ENCODE data around the gene PRKN. TPM values are rescaled to one million over a fixed set of nuclear protein-coding genes. Genes with fewer than 3 reads are reported as not detected.
"Not testable (repeated sequence)": the region's sequence is repeated elsewhere in the genome, so short reads cannot be mapped to it uniquely, and the experiment has no call there.

PRKN gene
- total RNA-seq, 1 donor from 2014 or later: 5.1 TPM

DNA sequence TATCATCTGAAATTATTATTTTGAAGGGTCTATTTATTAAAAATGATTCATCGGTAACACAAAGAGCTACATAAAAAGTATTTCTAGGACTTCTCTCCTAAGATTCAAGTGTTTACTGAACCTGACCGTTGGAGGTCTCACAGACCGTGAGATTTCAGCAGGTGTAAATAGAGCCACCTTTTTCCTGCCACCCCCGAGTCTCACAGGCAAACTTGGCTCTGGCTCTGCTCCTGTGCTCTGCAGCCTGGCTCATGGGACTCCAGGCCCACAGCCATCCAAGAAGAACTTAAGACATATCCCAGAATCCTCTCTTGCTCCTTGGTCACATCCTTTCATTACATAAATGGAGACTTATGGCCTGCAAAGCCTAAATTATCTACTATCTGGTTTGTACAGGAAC, 1385.9 kb downstream of the PRKN start:
- no peak overlapping the region for H3K27ac Mint-ChIP-seq (ENCODE audit: unreplicated experiment)
- no peaks in the 10 kb centered on the region for H3K4me1 Mint-ChIP-seq (ENCODE audit: unreplicated experiment)
- no peaks in the 10 kb centered on the region for H3K9me3 Mint-ChIP-seq (ENCODE audit: unreplicated experiment)
- TF ChIP-seq, protein P1, sequence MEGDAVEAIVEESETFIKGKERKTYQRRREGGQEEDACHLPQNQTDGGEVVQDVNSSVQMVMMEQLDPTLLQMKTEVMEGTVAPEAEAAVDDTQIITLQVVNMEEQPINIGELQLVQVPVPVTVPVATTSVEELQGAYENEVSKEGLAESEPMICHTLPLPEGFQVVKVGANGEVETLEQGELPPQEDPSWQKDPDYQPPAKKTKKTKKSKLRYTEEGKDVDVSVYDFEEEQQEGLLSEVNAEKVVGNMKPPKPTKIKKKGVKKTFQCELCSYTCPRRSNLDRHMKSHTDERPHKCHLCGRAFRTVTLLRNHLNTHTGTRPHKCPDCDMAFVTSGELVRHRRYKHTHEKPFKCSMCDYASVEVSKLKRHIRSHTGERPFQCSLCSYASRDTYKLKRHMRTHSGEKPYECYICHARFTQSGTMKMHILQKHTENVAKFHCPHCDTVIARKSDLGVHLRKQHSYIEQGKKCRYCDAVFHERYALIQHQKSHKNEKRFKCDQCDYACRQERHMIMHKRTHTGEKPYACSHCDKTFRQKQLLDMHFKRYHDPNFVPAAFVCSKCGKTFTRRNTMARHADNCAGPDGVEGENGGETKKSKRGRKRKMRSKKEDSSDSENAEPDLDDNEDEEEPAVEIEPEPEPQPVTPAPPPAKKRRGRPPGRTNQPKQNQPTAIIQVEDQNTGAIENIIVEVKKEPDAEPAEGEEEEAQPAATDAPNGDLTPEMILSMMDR (IDR thresholded peaks at IDR 0.05; ENCODE audit: unreplicated experiment): no peak
- H3K36me3 Mint-ChIP-seq (ENCODE audit: low read depth, unreplicated experiment): no peaks in the 10 kb centered on the region
- no peak for DNase-seq (ENCODE audit: low spot score)
- H3K27me3 Mint-ChIP-seq (ENCODE audit: unreplicated experiment): no peaks in the 10 kb centered on the region
- H3K4me3 Mint-ChIP-seq (ENCODE audit: unreplicated experiment): no peak overlapping the region

DNA sequence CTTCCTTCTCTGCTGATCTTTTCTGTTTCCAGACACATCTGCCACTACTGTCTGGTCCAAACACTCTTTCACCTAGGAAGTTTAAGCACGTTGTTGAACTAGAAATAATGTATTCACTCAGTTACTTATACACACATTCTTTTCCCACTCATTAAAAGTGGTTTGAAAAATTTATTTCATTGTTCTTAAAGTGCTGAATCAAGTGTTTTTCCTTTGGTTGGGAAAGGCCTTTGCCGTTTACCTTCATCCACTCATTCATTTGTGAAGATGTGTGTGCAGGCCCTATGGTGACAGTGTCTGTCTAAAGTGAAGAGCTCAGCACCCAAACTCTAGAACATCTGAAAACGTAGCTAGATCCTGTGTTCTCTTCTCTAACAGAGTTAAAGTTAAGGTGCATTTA, 1389.6 kb downstream of the PRKN start:
- no peaks in the 10 kb centered on the region for H3K27me3 Mint-ChIP-seq (ENCODE audit: unreplicated experiment)
- DNase-seq (ENCODE audit: low spot score): no peak
- H3K9me3 Mint-ChIP-seq (ENCODE audit: unreplicated experiment): no peaks in the 10 kb centered on the region
- no peak overlapping the region for H3K27ac Mint-ChIP-seq (ENCODE audit: unreplicated experiment)
- TF ChIP-seq, protein P1 (IDR thresholded peaks at IDR 0.05; ENCODE audit: unreplicated experiment): no peak
- no peaks in the 10 kb centered on the region for H3K36me3 Mint-ChIP-seq (ENCODE audit: low read depth, unreplicated experiment)
- H3K4me1 Mint-ChIP-seq (ENCODE audit: unreplicated experiment): no peaks in the 10 kb centered on the region
- H3K4me3 Mint-ChIP-seq (ENCODE audit: unreplicated experiment): no peak overlapping the region

DNA sequence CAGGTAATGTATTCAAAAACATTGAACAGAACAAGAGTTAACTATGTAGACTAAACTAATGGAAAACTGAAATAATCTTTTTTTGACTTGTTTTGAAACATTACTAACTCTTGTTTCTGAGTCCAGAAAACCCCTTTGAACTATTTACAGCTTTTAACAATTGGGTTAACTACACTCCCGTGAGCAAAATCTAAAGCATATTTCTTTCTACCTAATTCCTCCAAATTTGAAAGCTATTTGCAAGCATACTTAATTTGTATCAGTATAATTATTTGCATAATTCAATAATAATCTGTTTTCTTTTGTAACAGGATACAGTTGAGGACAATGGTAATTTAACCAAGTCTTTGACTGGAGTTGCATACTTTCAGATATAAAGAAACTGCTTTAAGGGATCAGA, 1391.1 kb downstream of the PRKN start:
- Mint-ChIP-seq H3K36me3 (ENCODE audit: low read depth, unreplicated experiment) (no peaks in the 10 kb centered on the region), H3K9me3 (ENCODE audit: unreplicated experiment) (no peaks in the 10 kb centered on the region), H3K4me3 (ENCODE audit: unreplicated experiment) (no peak overlapping the region), H3K4me1 (ENCODE audit: unreplicated experiment) (no peaks in the 10 kb centered on the region), H3K27ac (ENCODE audit: unreplicated experiment) (no peak overlapping the region), H3K27me3 (ENCODE audit: unreplicated experiment) (no peaks in the 10 kb centered on the region)
- no peak for DNase-seq (ENCODE audit: low spot score)
- TF ChIP-seq, protein P1 (IDR thresholded peaks at IDR 0.05; ENCODE audit: unreplicated experiment): no peak

DNA sequence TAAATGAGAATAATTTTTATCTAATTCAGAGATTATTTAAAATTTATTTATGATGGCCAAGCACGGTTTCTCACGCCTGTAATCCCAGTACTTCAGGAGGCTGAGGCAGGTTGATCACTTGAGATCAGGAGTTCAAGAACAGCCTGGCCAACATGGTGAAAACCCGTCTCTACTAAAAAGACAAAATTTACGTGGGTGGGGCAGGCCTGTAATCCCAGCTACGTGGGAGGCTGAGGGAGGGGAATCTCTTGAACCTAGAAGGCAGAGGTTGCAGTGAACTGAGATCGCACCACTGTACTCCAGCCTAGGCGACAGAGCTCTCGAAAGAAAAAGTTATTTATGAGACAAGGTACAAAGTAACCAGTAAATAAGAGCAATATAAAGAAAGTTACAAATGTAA, 1394.2 kb downstream of the PRKN start:
- Mint-ChIP-seq H3K9me3 (ENCODE audit: unreplicated experiment) (no peaks in the 10 kb centered on the region), H3K27ac (ENCODE audit: unreplicated experiment) (no peak overlapping the region), H3K4me3 (ENCODE audit: unreplicated experiment) (no peak overlapping the region), H3K27me3 (ENCODE audit: unreplicated experiment) (no peaks in the 10 kb centered on the region), H3K4me1 (ENCODE audit: unreplicated experiment) (no peaks in the 10 kb centered on the region), H3K36me3 (ENCODE audit: low read depth, unreplicated experiment) (no peaks in the 10 kb centered on the region)
- TF ChIP-seq, protein P1 (IDR thresholded peaks at IDR 0.05; ENCODE audit: unreplicated experiment): no peak
- DNase-seq (ENCODE audit: low spot score): no peak

DNA sequence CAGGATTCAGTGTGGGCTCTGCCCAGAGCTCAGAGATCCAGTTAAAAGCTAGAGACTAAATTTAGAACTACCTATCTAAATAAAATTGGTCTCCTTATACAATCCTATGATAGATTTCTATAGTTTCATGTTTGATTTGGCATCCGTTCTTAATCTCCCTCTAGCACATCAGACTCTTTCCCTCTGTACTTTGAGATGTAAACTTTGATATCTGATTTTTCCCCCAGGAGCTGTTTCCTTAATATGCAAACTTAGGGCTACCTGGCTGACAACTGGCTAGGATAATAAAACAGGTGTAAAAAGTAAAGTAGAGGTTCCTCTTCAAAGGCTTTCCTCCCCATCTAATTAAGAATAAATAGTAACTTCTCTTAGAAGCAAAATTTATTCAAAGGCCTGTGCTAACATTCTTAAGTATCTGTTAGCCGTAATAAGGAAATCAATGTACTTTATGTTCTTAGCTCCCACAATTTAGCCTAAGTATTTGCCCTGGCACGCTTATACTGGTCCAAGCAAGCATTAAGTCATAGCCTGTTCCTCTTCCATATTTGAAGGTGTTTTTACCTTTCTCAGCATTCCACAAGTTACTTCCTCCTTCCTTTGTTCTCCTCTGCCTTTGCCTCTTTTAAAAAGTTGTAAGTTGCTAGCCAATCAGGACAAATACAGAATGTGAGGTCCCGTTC, 1396.0 kb downstream of the PRKN start:
- not testable (repeated sequence) for H3K4me3 Mint-ChIP-seq (ENCODE audit: unreplicated experiment); H3K9me3 Mint-ChIP-seq (ENCODE audit: unreplicated experiment); H3K36me3 Mint-ChIP-seq (ENCODE audit: low read depth, unreplicated experiment); H3K27ac Mint-ChIP-seq (ENCODE audit: unreplicated experiment); H3K4me1 Mint-ChIP-seq (ENCODE audit: unreplicated experiment); DNase-seq (ENCODE audit: low spot score); H3K27me3 Mint-ChIP-seq (ENCODE audit: unreplicated experiment)
